Measurements from ENCODE around the gene OR51A4.
"Not testable (repeated sequence)": the region's sequence is repeated elsewhere in the genome, so short reads cannot be mapped to it uniquely, and the experiment has no call there.

Gene OR51A4, protein sequence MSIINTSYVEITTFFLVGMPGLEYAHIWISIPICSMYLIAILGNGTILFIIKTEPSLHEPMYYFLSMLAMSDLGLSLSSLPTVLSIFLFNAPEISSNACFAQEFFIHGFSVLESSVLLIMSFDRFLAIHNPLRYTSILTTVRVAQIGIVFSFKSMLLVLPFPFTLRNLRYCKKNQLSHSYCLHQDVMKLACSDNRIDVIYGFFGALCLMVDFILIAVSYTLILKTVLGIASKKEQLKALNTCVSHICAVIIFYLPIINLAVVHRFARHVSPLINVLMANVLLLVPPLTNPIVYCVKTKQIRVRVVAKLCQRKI

DNA sequence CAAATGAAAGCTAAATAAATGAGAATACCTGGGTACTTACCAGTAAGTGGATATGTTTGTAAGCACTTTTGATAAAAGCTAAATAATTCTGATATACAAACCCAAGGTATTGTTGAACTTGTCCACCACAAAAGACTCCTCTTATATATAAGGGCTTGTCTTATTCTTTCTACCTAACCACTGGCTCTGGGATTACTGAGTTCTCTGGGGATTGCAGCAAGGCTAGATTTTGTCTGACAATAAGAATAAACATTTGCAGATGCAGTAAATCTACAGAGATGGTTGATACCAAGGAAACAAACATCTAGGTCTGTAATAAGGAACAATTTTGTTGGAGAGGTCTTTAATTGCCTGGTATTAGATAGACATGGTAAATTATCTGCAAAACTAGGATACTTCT, at the start of gene OR51A4:
Gene OR51A4, minus strand, starts transcription at position 101 of the 400 bp plus-strand sequence. CDS start 505 bp downstream, outside the sequence.
- no peak for DNase-seq

DNA sequence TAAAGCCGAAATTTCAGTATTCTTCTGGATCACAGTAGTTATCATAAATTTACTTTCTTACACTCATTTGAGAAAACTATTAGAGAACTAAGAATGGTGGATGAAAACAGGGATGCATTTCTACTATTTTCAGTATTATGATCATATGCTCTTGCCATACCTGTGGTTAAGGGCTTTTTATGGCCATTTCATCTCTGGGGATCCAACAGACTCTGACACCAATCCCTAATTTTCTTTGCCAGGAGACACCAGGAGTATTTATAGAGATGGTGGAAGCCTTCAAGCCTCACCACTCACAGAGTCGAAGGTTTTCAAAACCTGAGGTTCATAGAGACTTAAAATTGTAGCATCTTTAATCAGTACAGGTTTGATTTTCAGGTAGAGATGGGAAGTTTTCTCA, 47.1 kb upstream of the OR51A4 start, which contains the start of gene OR51L1:
Gene OR51L1, plus strand, starts transcription at position 301 of the 400 bp plus-strand sequence. CDS start 4,132 bp downstream, outside the sequence.
- no peak for DNase-seq

DNA sequence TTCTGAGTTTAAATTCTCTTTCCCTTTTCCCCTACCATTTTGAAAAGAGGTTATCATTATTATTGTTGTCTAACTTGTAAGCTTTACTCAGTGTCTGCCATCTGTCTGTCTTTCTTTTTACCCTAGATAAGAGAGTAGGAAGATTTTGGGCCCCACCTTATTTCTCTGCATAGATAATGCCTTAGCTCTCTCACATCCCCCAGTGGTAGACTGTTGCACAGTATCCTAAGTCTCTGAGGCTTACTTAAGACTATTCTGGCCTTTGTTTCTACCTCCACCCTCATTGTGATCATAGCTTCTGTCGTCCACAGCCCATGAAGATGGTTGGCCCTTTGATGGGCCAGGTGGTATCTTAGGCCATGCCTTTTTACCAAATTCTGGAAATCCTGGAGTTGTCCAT, 43.7 kb upstream of the OR51A4 start:
- DNase-seq, result no peak

DNA sequence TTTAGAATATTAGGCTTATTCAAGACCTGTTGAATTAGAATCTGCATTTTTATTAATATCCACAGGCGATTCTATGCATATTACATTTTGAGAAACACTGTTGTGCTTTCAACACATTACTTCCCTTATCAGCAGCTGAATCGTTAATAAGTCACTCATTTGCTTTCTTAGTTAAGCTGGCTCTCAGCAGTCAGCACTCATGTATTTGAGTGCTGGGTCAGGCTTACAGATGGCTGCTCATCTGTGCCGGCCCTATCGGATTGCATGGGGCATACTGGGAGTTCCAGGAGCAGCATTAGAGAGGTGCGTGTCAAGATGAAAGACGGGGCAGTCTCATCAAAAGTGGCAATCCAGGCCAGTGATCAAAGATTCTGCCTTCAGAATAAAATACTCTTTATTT, 36.4 kb upstream of the OR51A4 start:
- DNase-seq, result no peak

DNA sequence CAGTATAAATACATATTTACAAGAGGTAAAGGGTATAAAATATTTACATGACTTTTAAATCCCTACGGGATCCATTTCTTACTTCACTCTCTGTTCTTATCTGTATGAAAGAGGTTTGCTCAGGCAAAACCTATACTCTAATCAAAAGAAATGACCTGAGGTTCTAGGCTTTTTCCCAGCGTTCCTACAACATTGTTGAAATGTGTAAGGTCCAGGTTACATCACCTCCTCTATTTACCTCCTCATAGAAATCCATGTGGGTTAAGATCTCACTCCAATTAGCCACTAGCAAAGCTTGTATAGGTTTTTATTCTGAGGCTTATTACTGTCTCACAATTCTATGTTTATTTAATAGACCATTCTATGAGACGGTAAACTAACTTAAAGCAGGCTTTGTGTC, 35.3 kb upstream of the OR51A4 start:
- DNase-seq, result peak; percentile 10

DNA sequence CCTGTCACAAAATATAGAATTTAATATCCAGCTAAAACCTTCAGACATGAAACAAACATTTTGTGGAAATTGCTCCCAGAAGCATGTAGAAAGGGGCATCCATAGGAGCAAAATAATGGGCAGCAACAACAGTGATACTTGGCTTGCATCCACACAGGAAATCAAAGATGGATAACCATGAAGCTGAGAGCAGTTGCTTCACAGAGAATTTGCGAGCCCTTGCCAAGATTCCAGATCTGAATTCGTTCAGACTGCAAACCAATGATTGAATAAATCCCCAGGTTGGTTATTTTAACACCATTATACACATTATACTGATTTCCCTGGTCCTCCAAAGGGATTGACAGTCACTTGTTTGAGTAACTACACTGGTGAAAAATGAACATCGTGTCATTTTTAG, 31.6 kb upstream of the OR51A4 start:
- no peak for DNase-seq

DNA sequence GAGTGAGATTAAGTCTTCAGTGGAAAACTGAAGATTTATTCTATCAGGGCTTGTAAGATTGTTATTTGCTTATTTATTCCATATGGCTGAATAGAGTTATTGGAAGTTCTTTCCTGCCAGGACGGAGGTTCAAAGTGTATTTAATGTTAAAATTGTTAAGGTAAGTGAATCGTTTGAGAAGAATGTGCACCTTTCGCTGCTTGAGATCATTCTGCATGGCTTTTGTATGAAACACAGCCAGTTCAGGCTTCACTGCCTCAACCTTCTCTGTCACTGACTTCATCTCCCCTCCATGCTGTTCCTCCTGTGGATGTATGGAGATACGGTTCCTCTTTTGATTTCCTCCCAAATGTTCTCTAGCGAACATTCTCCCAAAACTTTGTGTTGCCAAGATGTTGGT, 28.0 kb upstream of the OR51A4 start:
- DNase-seq, result no peak

DNA sequence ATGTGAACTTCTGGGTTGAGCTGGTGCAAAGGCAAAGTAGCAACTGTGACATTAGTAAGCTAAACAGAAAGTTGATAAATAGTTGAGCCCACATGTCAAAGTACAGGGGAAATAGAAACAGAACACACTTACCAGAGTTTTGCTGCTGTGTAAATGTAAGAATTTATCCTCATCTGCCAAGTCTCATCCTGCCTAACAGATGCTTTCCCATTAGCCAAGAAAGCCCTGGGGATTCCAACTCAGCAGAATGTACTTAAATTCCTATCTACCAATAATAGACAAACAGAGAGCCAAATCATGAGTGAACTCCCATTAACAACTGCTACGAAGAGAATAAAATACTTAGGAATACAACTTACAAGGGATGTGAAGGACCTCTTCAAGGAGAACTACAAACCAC, 15.4 kb upstream of the OR51A4 start:
- DNase-seq, result no peak

DNA sequence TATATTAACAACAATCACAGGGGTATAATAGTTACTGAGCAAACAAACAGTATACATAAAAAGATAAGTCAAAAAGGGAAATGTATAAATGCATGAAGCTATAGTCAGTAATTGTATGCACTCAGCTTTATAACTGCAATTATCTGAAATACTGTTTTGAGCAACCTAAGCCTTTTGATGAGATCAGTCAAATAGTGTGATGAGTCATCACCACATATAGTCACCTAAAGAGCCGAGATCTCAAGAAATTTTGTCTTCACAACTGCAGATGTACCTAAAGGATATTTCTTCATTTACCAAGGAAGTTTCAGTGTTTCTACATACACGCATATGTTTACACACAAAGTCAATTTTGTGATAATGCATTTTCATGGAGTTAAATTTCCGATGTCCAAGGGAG, 13.5 kb upstream of the OR51A4 start:
- DNase-seq, result no peak

DNA sequence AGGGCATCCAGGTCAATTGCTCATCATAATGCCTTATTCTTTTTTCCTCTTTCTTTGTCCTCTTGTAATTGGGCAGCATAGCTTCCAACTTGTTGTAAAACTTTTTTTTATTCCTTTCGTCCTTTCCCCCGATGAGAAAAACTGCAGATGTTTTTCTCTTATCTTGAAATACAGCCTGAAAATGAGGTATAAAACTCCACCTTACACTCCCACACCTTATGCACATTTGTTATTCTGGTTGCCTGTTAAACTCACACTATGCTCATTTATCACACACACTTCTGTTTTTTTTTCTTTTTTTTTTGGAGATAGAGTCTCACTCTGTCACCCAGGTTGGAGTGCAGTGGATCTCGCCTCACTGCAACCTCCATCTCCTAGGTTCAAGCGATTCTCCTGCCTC, 10.0 kb upstream of the OR51A4 start:
- no peak for DNase-seq

DNA sequence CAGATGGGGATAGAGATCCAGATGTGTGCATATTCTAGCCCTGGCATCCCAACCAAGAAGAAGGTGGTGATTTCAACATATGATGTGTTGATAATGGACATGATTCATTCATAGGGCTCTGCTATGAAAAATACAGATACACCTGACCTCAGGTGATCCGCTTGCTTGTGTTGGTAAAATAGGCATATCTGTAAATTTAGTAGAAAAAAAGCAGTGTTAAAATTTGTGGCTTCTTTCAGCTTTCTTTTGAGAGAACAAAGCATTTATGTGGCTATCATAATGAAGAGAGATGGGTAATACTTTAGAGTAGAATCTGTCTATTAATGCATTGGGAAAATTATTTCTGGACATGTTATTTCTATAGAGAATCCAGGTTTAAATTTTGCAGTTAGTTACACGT, 8.2 kb upstream of the OR51A4 start, which contains the start of gene OR51A2:
Gene OR51A2, minus strand, starts transcription at position 101 of the 400 bp plus-strand sequence. Its CDS starts 0 bp downstream, at position 101.
- not testable (repeated sequence) for DNase-seq

DNA sequence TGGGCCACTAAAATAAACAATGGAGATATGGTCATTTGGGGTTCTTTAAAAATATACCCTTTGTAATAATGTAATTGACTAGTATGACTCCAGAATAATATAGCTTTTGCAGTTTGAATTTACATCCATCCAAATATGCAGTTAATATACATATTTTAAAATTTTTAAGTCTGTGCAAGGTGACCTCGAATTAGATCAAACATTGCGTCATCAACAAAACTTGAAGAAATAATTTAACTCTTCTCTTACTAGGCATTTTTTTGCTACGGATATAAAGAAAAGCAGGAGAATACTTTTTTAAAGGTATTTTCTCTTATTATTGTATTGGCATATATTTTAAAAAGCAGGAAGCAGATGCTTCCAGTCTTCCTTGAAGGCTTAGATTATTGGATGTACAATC, 10.7 kb downstream of the OR51A4 start:
- no peak for DNase-seq

DNA sequence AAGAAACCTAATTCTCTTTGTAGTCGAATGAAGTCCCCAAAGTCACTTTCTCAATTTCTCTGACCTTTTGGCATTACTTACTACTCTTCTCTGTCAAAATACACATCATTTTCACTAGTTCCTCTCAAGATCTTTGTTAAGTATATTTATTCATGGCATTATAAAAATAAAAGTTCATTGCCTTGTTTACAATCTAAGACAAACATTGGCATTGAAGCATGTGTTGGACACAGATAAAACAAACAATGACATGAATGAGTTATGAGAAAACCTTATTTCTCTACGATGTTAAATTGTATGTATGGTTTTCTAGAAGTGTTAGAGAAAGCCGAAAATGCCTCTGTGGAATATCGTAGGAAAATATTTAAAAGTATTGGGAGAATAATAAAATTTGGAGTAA, 14.7 kb downstream of the OR51A4 start:
- DNase-seq, result no peak

DNA sequence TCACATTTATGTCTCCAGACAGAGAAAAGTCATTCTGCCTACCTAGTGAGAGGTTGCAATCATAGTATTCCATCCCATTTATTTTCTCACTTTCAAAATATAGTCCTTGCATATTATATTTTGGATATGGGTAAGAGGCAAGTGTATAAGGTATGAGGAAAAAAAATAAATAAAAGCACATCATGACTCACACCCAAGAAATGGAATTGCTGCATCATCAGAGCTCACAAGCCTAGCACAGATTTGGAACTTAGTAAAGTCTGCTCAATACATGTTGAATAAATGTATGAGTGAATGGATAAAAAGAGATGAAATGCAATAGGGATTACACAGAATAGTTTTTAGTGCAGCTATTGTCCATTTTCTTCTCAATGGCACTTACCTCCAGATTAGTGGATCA, 20.8 kb downstream of the OR51A4 start:
- DNase-seq, result no peak

DNA sequence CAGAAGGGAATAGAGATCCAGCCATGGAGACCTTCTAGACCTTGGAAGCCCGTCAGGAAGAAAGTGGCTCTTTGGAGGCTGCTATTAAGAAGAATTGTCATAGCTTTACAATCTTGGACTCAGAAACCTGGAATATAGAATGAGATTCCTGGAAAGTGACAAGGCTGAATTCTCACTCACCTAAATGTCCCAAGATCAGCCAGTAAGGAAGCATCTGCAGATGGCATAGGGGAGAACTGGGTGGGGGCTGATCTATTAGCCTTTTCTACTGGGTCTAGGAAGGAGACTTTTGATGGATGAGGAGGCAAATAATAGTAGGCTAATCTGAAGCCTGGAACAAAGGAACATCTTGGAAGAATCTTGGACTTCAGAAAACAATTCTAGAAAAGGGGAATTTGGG, 23.2 kb downstream of the OR51A4 start, which contains the start of gene OR51G1:
Gene OR51G1, minus strand, starts transcription at position 101 of the 400 bp plus-strand sequence. Its CDS starts 0 bp downstream, at position 101.
- no peak for DNase-seq

DNA sequence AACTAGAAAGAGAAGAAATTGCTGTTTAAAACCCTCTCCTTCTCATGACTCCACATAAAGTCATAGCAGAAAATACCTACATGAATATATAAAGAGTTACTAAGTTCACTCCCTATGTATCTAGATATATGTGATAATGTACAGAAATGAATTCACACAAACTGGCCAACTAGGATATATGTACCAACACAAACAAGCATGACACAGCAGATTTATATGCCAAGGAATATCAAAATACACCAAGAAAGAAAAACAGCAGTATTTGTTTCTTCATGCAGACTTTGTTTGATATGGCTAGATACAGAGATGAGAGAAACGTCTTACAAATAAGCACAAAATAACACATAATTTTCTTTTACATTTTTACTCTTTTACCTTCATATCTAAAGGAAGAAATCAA, 25.1 kb downstream of the OR51A4 start:
- no peak for DNase-seq

DNA sequence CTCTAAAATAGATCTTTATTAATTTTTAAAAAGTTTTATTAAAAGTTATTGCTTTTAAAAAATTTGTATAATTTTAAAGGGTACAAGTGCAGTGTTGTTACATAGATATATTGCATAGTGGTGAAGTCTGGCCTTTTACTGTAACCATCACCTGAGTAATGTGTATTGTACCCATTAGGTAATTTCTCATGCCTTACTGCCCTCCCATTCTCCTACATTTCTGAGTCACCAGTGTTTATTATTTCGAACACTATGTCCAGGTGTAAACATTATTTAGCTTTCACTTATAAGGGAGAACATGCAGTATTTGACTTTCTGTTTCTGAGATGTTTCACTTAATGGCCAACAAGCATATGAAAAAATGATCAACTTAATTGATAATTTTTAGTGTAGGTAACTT, 25.6 kb downstream of the OR51A4 start:
- DNase-seq, result no peak

DNA sequence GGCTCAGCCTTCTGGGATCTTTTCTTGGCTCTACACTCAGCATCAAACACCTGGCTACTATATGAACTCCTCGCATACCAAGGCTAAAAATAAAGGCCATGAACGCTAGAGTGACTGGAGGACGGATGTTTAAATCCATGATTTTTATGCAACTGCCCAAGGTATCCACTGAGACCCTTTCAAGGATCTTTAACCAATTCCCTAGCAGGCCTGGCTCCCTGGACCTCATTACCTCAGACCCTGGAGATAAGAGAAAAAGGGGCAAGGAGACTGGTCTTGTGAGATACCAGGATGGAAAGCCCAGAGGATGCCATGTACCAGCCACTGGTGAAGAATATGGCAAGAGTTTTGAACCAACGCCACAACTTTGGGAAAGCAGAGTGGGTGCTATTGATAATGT, 28.2 kb downstream of the OR51A4 start, which contains the start of gene OR51G2:
Gene OR51G2, minus strand, starts transcription at position 101 of the 400 bp plus-strand sequence. CDS start 3,687 bp downstream, outside the sequence.
- DNase-seq, result no peak

DNA sequence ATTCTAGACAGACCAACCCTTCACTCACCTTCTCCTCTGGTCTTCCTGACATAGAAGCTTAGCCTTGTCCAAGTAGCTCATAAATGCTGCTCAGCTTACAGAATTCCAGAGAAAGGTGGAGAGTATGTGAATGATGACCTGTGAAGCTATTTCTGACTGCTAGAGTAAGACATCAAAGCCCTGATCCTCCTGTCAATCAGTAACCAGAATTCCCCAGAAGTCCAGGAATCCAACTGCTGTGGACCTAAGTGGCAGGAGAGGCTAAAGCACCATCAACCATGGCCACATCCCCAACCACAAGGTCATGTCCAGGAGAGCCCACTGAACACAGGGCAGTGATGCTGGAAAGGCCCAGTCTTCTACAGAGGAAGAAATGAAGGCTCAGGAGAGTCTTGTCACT, 30.8 kb downstream of the OR51A4 start:
- DNase-seq, result no peak

DNA sequence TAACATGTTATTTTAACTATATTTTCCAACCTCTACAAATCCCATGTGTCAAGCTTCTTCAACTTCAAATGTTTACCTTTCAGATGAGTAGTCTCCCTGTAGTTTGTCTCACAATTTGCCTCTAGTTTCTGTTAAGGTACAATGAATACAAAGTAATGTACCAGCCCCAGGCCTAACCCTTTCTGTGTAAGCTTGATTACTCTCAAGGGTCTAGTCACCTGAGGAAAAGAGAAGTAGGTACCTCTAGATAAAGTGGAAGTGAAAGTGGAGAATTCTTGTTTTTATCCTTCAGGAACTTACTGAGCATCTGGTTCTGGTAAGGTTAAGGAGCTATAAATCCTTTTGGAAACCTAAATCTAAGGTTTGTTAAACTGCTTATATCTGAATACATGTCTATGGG, 43.9 kb downstream of the OR51A4 start, which contains the start of gene OR51A7:
Gene OR51A7, plus strand, starts transcription at position 300 of the 400 bp plus-strand sequence. CDS start 3,587 bp downstream, outside the sequence.
- no peak for DNase-seq
